ENCODE results near the gene EGLN3.

- TF ChIP-seq CTCF (conservative IDR thresholded peaks at IDR 0.05; ENCODE audit: low read depth, low read length): no peak
- TF ChIP-seq EZH2 (IDR thresholded peaks at IDR 0.05; ENCODE audit: low read length, unreplicated experiment): no peak
Measured at GRCh38 chr14:33943096-33943883, 7.6 kb downstream of the EGLN3 start.

Data from PC-3 (cell line).